ENCODE results near the gene IQCH. TPM values are rescaled to one million over a fixed set of nuclear protein-coding genes. Genes with fewer than 3 reads are reported as not detected.

IQCH gene
- total and polyA plus RNA-seq, 12 donors: 0.29 to 2.6 (median 1.2) TPM

GRCh38 chr15:67259379-67259778 is 4.8 kb downstream of the IQCH start:
- intact Hi-C loops (cut with DNase I): loop anchor here in 2 of 10 donors (10.0 kb wide), 2 partner anchors 185 to 195 kb away; partner anchors contain the start of gene SMAD3 (in 1 of the 2)
- no peaks in the 10 kb centered on the region for H3K36me3 ChIP-seq
- H3K27me3 ChIP-seq: no peaks in the 10 kb centered on the region
- ATAC-seq (no peak), DNase-seq (no peak)
- no peak overlapping the region for H3K4me3 ChIP-seq
- H3K27ac ChIP-seq: no peak overlapping the region
- no peaks in the 10 kb centered on the region for H3K9me3 ChIP-seq
- TF ChIP-seq, protein P1, sequence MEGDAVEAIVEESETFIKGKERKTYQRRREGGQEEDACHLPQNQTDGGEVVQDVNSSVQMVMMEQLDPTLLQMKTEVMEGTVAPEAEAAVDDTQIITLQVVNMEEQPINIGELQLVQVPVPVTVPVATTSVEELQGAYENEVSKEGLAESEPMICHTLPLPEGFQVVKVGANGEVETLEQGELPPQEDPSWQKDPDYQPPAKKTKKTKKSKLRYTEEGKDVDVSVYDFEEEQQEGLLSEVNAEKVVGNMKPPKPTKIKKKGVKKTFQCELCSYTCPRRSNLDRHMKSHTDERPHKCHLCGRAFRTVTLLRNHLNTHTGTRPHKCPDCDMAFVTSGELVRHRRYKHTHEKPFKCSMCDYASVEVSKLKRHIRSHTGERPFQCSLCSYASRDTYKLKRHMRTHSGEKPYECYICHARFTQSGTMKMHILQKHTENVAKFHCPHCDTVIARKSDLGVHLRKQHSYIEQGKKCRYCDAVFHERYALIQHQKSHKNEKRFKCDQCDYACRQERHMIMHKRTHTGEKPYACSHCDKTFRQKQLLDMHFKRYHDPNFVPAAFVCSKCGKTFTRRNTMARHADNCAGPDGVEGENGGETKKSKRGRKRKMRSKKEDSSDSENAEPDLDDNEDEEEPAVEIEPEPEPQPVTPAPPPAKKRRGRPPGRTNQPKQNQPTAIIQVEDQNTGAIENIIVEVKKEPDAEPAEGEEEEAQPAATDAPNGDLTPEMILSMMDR (IDR thresholded peaks at IDR 0.05): no peak
- peaks cover 0 to 8% (median 0%) of the 10 kb centered on the region in 9 donors for H3K4me1 ChIP-seq

GRCh38 chr15:67259806-67260205 is 5.2 kb downstream of the IQCH start:
- H3K9me3 ChIP-seq: no peaks in the 10 kb centered on the region
- TF ChIP-seq, protein P1 (IDR thresholded peaks at IDR 0.05): no peak
- peaks cover 0 to 8% (median 0%) of the 10 kb centered on the region in 9 donors for H3K4me1 ChIP-seq
- no peaks in the 10 kb centered on the region for H3K36me3 ChIP-seq
- ATAC-seq: no peak
- intact Hi-C loops (cut with DNase I): loop anchor here in 2 of 10 donors (10.0 kb wide), 2 partner anchors 185 to 195 kb away; partner anchors contain the start of gene SMAD3 (in 1 of the 2)
- no peak overlapping the region for H3K4me3 ChIP-seq
- no peaks in the 10 kb centered on the region for H3K27me3 ChIP-seq
- DNase-seq: no peak
- no peak overlapping the region for H3K27ac ChIP-seq

DNA sequence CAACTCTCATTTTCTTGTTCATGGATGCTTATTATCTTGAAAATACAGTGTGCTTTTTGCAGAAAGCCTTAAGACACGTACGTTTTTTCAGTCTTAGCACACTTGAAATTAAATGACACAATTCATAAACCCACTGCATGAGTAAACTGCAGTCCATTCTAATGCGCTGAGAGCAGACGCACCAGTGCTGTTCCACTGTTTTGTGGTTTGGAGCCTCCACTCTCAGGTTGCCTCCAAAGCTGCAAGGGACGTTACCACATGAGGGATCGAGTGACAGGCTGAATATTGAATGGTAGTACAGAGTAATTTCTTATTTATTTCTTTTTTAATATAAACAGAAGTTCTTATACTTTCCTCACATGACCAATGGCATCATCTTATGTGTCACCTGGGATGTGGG is 12.3 kb downstream of the IQCH start:
- TF ChIP-seq, protein P1 (IDR thresholded peaks at IDR 0.05): no peak
- Histone ChIP-seq H3K9me3 (no peaks in the 10 kb centered on the region), H3K27me3 (no peaks in the 10 kb centered on the region), H3K4me1 (no peaks in the 10 kb centered on the region), H3K36me3 (no peaks in the 10 kb centered on the region), H3K27ac (no peak overlapping the region), H3K4me3 (no peak overlapping the region)
- ATAC-seq (no peak), DNase-seq (no peak)
- intact Hi-C loops (cut with DNase I): no loop called here
- WGBS, 2 donors: 90 to 93% methylated on average over 6 of the region's 6 CpGs

DNA sequence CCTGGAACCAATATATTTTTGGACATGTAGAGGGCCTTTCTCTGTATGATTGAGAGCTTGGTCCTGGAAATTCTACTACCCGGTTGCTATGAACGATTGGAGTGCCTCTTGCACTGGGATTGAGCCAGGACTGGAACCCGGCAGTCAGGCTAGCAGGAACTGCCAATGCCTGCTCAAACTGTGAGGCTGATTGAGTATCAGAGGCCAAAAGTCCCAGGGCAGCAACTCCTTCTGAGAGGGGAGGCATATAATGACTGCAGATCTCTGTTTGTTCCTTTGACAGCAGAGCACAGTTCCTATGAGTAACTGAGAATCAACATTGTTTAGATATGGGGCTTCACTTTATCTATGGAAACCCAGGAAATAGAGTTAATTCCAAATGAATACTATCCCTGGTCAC is 12.9 kb downstream of the IQCH start:
- DNase-seq (no peak), ATAC-seq (no peak)
- whole genome bisulfite sequencing, 2 donors: 57 to 73% methylated on average over 3 of the region's 3 CpGs
- Histone ChIP-seq H3K27me3 (no peaks in the 10 kb centered on the region), H3K27ac (no peak overlapping the region), H3K9me3 (peaks cover 0 to 2% (median 0%) of the 10 kb centered on the region in 11 donors), H3K36me3 (no peaks in the 10 kb centered on the region), H3K4me3 (no peak overlapping the region), H3K4me1 (no peaks in the 10 kb centered on the region)
- intact Hi-C loops (cut with DNase I): no loop called here
- TF ChIP-seq, protein P1 (IDR thresholded peaks at IDR 0.05): no peak
